Neural cell (in vitro differentiated cells): ENCODE data around the gene IDH3B. TPM values are rescaled to one million over a fixed set of nuclear protein-coding genes. Genes with fewer than 3 reads are reported as not detected.

Experiments
- H2AFZ ChIP-seq: fragments of 200-600, 300-800 bp; sonication (generic), shearing (Covaris generic); 2 replicates; pipeline ENCODE4 v1.6.0; 2014; ENCODE audit warnings: low read depth, mild to moderate bottlenecking, antibody characterized with exemption, low read length, moderate library complexity
- H3F3A ChIP-seq: fragments of 200-600 bp; shearing (Covaris generic); 2 replicates; pipeline ENCODE4 v1.6.1; 2016; ENCODE audit warnings: mild to moderate bottlenecking, moderate library complexity, mixed read lengths, antibody characterized with exemption, low read length; ENCODE audit not compliant: insufficient read depth, poor library complexity, severe bottlenecking
- H3K27ac ChIP-seq: fragments of 200-600, 300-800 bp; sonication (generic), shearing (Covaris generic); 2 replicates; pipeline ENCODE4 v1.5.1; 2014; ENCODE audit warnings: mild to moderate bottlenecking, low read length, moderate library complexity
- H3K27me3 ChIP-seq: fragments of 300-800, 200-600 bp; sonication (generic), shearing (Covaris generic); 2 replicates; pipeline ENCODE4 v1.6.0; 2014; ENCODE audit warnings: mild to moderate bottlenecking, low read depth, low read length, moderate library complexity; ENCODE audit not compliant: insufficient read depth
- H3K36me3 ChIP-seq: fragments of 300-800, 200-600 bp; sonication (generic), shearing (Covaris generic); 2 replicates; pipeline ENCODE4 v1.5.1; 2014; ENCODE audit warnings: mild to moderate bottlenecking, antibody characterized with exemption, low read length, moderate library complexity; ENCODE audit not compliant: insufficient read depth
- H3K4me2 ChIP-seq: fragments of 300-800, 200-600 bp; sonication (generic), shearing (Covaris generic); 2 replicates; pipeline ENCODE4 v1.6.0; 2014; ENCODE audit warnings: mild to moderate bottlenecking, low read length
- H3K4me3 ChIP-seq: fragments of 300-800, 200-600 bp; sonication (generic), shearing (Covaris generic); 2 replicates; pipeline ENCODE4 v1.5.1; 2014; ENCODE audit warnings: mild to moderate bottlenecking, low read length, moderate library complexity
- H3K79me2 ChIP-seq: fragments of 200-600 bp; shearing (Covaris generic); replicated peaks from 2 replicates; pipeline ENCODE4 v1.6.0; 2014; ENCODE audit warnings: mild to moderate bottlenecking, low read length, moderate library complexity; ENCODE audit not compliant: insufficient read depth
- H3K9ac ChIP-seq: fragments of 300-800, 200-600 bp; sonication (generic), shearing (Covaris generic); 2 replicates; pipeline ENCODE4 v1.6.1; 2016; ENCODE audit warnings: mild to moderate bottlenecking, low read length, mixed read lengths
- H3K9me2 ChIP-seq: fragments of 200-600 bp; shearing (Covaris generic); 2 replicates; pipeline ENCODE4 v1.6.1; 2016; ENCODE audit warnings: mild to moderate bottlenecking, low read length, mixed read lengths; ENCODE audit not compliant: insufficient read depth
- H3K9me3 ChIP-seq: fragments of 200-600, 300-800 bp; sonication (generic), shearing (Covaris generic); 2 replicates; pipeline ENCODE4 v1.6.1; 2016; ENCODE audit warnings: mild to moderate bottlenecking, mixed run types, low read length, moderate library complexity, mixed read lengths
- H4K20me1 ChIP-seq: fragments of 200-600 bp; shearing (Covaris generic); 2 replicates; pipeline ENCODE4 v1.6.1; 2016; ENCODE audit warnings: mild to moderate bottlenecking, mixed run types; ENCODE audit not compliant: insufficient read depth
- EP300 ChIP-seq: fragments of 450-650 bp; conservative IDR thresholded peaks from 2 replicates; pipeline ENCODE4 v1.6.1; 2014; ENCODE audit warnings: antibody characterized with exemption, mild to moderate bottlenecking, moderate library complexity; ENCODE audit not compliant: poor library complexity, severe bottlenecking
- EZH2 ChIP-seq: fragments of 200-600, 300-800 bp; shearing (Covaris generic), sonication (generic); IDR thresholded peaks from 2 replicates; pipeline ENCODE4 v1.6.1; 2014; ENCODE audit warnings: antibody characterized with exemption, low read length, borderline replicate concordance, mild to moderate bottlenecking; ENCODE audit not compliant: insufficient read depth, poor library complexity, severe bottlenecking
- MXI1 ChIP-seq: fragments of 450-650 bp; conservative IDR thresholded peaks from 2 replicates; pipeline ENCODE4 v1.6.1; 2014; ENCODE audit warnings: antibody characterized with exemption, mild to moderate bottlenecking; ENCODE audit not compliant: poor library complexity, severe bottlenecking
- POLR2AphosphoS5 ChIP-seq: IDR thresholded peaks from 2 replicates; pipeline ENCODE4 v1.6.1; 2012
- RAD21 ChIP-seq: fragments of 450-650 bp; conservative IDR thresholded peaks from 2 replicates; pipeline ENCODE4 v1.6.1; 2014; ENCODE audit warnings: antibody characterized with exemption, mild to moderate bottlenecking, moderate library complexity
- SMC3 ChIP-seq: fragments of 450-650 bp; conservative IDR thresholded peaks from 2 replicates; pipeline ENCODE4 v1.6.1; 2014; ENCODE audit warnings: antibody characterized with exemption, mild to moderate bottlenecking, moderate library complexity; ENCODE audit not compliant: poor library complexity
- TAF1 ChIP-seq: IDR thresholded peaks from 2 replicates; pipeline ENCODE4 v1.6.1; 2012; ENCODE audit warnings: low read depth
- polyA plus RNA-seq: library from polyadenylated mRNA; depleted of rRNA; stranded (reverse); fragments of >200 nt; gene quantifications from 2 replicates; pipeline ENCODE4 v1.2.3, GENCODE V29; 2014
- TF ChIP-seq, protein P1 (sequence below): IDR thresholded peaks from 2 replicates; pipeline ENCODE4 v1.6.1; 2012; ENCODE audit warnings: borderline replicate concordance
- TF ChIP-seq, protein P2 (sequence below): fragments of 450-650 bp; IDR thresholded peaks from 2 replicates; pipeline ENCODE4 v1.5.1; 2014; ENCODE audit warnings: antibody characterized with exemption, mild to moderate bottlenecking, moderate library complexity; ENCODE audit not compliant: poor library complexity, severe bottlenecking

IDH3B gene
- polyA plus RNA-seq, 1 donor from 2014 or later: 307 TPM

DNA sequence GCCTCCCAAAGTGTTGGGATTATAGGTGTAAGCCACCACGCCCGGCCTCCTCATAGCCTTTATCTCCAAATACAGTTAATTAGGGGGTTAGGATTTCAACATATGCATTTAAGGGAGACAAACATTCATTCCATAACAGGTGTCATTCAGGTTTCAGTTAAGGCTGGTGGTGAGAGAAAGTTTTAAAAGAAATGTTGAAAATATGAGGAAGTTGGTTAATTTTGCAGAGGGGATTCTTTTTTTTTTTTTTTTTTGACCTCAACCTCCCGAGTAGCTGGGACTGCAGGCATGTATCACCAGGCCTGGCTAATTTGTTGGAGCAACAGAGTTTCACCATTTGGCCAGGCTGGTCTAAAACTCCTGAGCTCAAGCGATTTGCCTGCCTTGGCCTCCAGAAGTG is 16.0 kb upstream of the IDH3B start:
- H3K4me2 ChIP-seq: no peak overlapping the region
- no peaks in the 10 kb centered on the region for H3K36me3 ChIP-seq
- no peaks in the 10 kb centered on the region for H3K9me3 ChIP-seq
- H3F3A ChIP-seq: no peaks in the 10 kb centered on the region
- no peaks in the 10 kb centered on the region for H3K9me2 ChIP-seq
- no peaks in the 10 kb centered on the region for H4K20me1 ChIP-seq
- no peak overlapping the region for H3K27ac ChIP-seq
- no peak overlapping the region for H2AFZ ChIP-seq
- H3K4me3 ChIP-seq: no peak overlapping the region
- TF ChIP-seq, protein P1, sequence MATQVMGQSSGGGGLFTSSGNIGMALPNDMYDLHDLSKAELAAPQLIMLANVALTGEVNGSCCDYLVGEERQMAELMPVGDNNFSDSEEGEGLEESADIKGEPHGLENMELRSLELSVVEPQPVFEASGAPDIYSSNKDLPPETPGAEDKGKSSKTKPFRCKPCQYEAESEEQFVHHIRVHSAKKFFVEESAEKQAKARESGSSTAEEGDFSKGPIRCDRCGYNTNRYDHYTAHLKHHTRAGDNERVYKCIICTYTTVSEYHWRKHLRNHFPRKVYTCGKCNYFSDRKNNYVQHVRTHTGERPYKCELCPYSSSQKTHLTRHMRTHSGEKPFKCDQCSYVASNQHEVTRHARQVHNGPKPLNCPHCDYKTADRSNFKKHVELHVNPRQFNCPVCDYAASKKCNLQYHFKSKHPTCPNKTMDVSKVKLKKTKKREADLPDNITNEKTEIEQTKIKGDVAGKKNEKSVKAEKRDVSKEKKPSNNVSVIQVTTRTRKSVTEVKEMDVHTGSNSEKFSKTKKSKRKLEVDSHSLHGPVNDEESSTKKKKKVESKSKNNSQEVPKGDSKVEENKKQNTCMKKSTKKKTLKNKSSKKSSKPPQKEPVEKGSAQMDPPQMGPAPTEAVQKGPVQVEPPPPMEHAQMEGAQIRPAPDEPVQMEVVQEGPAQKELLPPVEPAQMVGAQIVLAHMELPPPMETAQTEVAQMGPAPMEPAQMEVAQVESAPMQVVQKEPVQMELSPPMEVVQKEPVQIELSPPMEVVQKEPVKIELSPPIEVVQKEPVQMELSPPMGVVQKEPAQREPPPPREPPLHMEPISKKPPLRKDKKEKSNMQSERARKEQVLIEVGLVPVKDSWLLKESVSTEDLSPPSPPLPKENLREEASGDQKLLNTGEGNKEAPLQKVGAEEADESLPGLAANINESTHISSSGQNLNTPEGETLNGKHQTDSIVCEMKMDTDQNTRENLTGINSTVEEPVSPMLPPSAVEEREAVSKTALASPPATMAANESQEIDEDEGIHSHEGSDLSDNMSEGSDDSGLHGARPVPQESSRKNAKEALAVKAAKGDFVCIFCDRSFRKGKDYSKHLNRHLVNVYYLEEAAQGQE: no peak
- TF ChIP-seq TAF1: no peak
- TF ChIP-seq, protein P2, sequence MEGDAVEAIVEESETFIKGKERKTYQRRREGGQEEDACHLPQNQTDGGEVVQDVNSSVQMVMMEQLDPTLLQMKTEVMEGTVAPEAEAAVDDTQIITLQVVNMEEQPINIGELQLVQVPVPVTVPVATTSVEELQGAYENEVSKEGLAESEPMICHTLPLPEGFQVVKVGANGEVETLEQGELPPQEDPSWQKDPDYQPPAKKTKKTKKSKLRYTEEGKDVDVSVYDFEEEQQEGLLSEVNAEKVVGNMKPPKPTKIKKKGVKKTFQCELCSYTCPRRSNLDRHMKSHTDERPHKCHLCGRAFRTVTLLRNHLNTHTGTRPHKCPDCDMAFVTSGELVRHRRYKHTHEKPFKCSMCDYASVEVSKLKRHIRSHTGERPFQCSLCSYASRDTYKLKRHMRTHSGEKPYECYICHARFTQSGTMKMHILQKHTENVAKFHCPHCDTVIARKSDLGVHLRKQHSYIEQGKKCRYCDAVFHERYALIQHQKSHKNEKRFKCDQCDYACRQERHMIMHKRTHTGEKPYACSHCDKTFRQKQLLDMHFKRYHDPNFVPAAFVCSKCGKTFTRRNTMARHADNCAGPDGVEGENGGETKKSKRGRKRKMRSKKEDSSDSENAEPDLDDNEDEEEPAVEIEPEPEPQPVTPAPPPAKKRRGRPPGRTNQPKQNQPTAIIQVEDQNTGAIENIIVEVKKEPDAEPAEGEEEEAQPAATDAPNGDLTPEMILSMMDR: no peak
- no peak for TF ChIP-seq SMC3
- no peak for TF ChIP-seq EP300
- no peak for TF ChIP-seq POLR2AphosphoS5
- no peak for TF ChIP-seq MXI1
- no peak for TF ChIP-seq RAD21
- H3K27me3 ChIP-seq: no peaks in the 10 kb centered on the region
- H3K79me2 ChIP-seq: no peaks in the 10 kb centered on the region
- H3K9ac ChIP-seq: no peak overlapping the region

DNA sequence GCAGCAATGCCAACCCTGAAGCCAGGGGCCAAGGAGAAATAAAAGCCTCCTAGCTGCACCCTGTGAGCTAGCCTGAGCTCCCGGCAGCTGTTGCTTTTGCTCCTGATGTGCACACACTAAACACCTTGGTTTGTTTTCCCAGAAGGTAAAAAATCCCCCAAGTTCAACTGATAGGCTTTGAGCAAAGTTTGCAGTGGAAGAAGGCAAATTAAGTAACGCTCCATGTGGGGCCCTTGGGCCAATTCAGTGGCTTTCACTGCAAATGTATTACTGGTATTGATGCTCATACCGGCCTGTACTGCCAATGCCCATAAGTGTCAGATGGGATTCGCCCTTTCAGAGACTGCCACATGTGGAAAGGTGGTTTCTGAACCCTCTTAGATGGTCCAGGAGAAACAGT is 9.4 kb upstream of the IDH3B start:
- no peak overlapping the region for H2AFZ ChIP-seq
- H3K79me2 ChIP-seq: no peaks in the 10 kb centered on the region

More for the DNA sequence above, 9.4 kb upstream of the IDH3B start:
- peaks cover 5% of the 10 kb centered on the region for H3K27me3 ChIP-seq
- H3F3A ChIP-seq: no peaks in the 10 kb centered on the region
- H3K9ac ChIP-seq: no peak overlapping the region
- no peaks in the 10 kb centered on the region for H3K9me3 ChIP-seq
- TF ChIP-seq MXI1 (no peak), TAF1 (no peak), RAD21 (no peak), EP300 (no peak), POLR2AphosphoS5 (no peak), EZH2 (no peak), SMC3 (no peak)
- TF ChIP-seq, protein P2: no peak
- TF ChIP-seq, protein P1: no peak
- no peaks in the 10 kb centered on the region for H4K20me1 ChIP-seq
- no peak overlapping the region for H3K27ac ChIP-seq
- no peak overlapping the region for H3K4me2 ChIP-seq
- no peaks in the 10 kb centered on the region for H3K9me2 ChIP-seq
- H3K36me3 ChIP-seq: no peaks in the 10 kb centered on the region
- no peak overlapping the region for H3K4me3 ChIP-seq
